ENCODE measurements around the gene BDKRB1. TPM values are rescaled to one million over a fixed set of nuclear protein-coding genes. Genes with fewer than 3 reads are reported as not detected.
A peak's percentile ranks its signal among the peaks of the same experiment; 100 is the strongest.

Gene BDKRB1
- total RNA-seq, 2 experiments from 2014 or later: not detected

DNA sequence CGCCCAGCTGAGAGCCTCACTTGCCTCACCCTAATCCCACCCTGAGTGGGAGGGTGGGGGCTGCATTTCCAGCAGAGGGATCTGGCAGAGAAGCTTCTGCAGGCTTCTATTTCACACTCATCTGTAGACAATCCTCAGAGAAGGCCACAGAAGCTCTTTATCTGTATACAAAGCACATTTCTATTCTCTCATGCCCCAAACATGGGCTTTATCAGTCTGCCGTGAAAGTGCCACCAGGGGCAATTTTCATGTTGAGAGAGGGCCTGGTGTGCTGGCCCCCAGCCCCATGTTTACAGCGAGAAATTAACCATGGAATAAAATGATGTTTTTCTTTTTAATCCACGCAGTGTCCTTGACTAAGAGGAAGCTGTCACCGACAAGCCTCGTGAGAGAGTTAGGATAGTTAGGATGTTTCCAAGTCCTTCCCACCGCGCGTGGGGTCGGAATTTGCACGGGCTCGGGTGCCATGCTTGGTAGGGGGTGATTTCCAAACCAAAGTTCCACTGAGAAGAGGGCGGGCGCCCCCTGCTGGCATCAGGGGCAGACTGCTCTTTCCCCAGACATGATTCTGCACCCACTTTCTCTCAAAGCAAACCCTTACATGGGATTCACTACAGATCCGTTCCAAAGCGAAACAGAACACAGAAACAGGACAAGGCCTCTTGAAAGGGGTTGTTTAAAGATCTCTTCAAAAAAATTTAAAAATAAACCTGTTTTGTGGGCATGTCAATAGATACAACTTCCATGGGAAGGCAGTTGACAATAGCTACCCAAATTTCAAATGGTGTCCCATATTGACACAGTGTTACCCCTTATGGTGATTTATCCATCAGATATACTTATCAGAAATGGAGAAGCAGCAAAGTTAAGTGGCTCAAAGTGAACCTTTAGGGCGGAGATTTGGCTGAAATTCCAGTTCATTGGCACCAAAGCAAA lies 19.4 kb downstream of the BDKRB1 start:
- H3K4me3 Mint-ChIP-seq: no peak overlapping the region

DNA sequence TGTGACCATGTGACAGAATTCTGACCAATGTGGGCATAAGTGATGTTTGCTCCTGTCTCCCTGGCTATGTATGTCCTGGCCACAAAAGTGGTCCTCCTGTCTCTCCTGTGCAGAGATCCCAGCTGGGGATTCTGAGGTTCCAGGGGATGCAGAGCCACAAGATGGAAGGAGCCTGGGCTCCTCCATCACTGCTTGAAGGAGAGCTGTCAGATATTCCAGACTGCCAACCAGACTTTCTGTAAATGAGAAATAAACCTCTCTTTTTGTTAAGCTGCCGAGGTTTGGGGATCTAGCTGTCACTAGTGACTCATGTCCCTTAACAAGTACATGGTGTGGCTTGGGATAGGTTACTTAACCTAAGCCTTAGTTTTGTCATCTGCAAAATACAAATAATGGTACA lies 21.9 kb downstream of the BDKRB1 start:
- H3K27ac Mint-ChIP-seq: no peak overlapping the region
- H3K4me1 Mint-ChIP-seq: peaks cover 3% of the 10 kb centered on the region
- peaks cover 7% of the 10 kb centered on the region for H3K9me3 Mint-ChIP-seq
- no peak overlapping the region for H3K4me3 Mint-ChIP-seq
- DNase-seq: no peak
- no peaks in the 10 kb centered on the region for H3K27me3 Mint-ChIP-seq
- peaks cover 5% of the 10 kb centered on the region for H3K36me3 Mint-ChIP-seq

More for the DNA sequence above, 19.4 kb downstream of the BDKRB1 start:
- Mint-ChIP-seq H3K27ac (no peak overlapping the region), H3K36me3 (peaks cover 5% of the 10 kb centered on the region), H3K27me3 (no peaks in the 10 kb centered on the region), H3K4me1 (peaks cover 3% of the 10 kb centered on the region), H3K9me3 (peaks cover 10% of the 10 kb centered on the region)
- DNase-seq: peak; percentile 55

DNA sequence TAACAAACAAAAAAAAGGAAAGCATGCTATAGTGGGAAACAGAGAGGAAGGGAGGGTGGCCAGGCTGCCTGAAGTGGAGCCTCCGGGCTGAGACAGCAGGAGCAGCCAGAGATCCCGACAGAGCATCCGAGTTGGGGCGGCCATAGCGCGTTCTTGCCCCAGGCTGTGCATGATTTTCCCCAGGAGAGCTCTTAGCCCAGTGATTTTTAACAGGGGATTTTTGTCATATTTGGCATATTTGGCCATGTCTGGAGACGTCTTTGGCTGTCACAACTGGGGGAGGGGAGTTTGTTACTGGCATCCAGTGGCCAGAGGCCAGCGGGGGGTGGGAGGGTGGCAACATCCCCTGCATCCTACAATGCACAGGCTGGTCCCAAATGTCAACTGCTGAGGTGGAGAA lies 23.6 kb downstream of the BDKRB1 start:
- Mint-ChIP-seq H3K4me1 (peaks cover 3% of the 10 kb centered on the region), H3K27ac (no peak overlapping the region), H3K4me3 (no peak overlapping the region), H3K27me3 (no peaks in the 10 kb centered on the region), H3K36me3 (peaks cover 5% of the 10 kb centered on the region), H3K9me3 (peaks cover 7% of the 10 kb centered on the region)
- no peak for DNase-seq

DNA sequence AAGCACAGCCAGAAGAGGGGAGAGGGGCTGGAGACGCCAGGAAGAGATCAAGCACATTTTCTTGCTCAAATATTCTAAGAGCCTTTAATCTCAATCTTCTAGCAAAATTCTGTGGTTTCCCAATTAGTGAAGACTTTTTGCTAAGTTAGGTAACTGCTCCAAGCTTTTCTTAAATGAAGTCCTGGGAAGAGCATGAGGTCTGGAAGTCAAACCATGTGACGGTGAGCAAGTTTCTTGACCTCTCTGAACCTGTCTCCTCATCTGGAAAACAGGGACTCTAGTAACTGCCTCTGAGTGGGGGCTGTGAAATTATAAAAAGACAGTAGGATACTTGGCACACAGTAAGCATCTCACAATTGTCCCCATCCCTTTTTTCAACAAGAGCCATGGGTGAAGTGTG lies 24.1 kb downstream of the BDKRB1 start:
- H3K9me3 Mint-ChIP-seq: peaks cover 7% of the 10 kb centered on the region
- H3K27me3 Mint-ChIP-seq: no peaks in the 10 kb centered on the region

DNA sequence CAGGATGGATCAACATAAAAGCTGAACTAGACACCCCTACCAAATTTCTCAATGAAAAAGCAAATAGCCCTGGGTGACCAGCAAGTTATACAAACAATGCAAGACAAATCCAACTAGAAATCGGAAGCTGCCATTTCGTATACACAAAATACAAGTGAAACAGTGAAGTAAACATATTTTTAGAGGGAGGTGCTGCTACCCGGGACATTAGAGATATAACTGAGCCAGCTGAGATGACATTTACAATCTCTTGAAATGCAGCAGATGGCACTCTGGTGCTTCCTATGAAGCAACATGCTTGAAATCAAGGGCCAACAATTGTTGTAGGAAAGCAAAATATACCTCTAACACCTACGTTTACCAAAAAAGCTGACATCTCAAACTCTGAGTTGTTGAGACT lies 25.5 kb downstream of the BDKRB1 start:
- Mint-ChIP-seq H3K4me1 (no peaks in the 10 kb centered on the region), H3K4me3 (no peak overlapping the region), H3K27ac (no peak overlapping the region), H3K27me3 (no peaks in the 10 kb centered on the region), H3K36me3 (peaks cover 8% of the 10 kb centered on the region), H3K9me3 (peaks cover 7% of the 10 kb centered on the region)
- no peak for DNase-seq

More for the DNA sequence above, 24.1 kb downstream of the BDKRB1 start:
- peaks cover 5% of the 10 kb centered on the region for H3K36me3 Mint-ChIP-seq
- peaks cover 3% of the 10 kb centered on the region for H3K4me1 Mint-ChIP-seq
- DNase-seq: no peak
- H3K27ac Mint-ChIP-seq: no peak overlapping the region
- H3K4me3 Mint-ChIP-seq: no peak overlapping the region

DNA sequence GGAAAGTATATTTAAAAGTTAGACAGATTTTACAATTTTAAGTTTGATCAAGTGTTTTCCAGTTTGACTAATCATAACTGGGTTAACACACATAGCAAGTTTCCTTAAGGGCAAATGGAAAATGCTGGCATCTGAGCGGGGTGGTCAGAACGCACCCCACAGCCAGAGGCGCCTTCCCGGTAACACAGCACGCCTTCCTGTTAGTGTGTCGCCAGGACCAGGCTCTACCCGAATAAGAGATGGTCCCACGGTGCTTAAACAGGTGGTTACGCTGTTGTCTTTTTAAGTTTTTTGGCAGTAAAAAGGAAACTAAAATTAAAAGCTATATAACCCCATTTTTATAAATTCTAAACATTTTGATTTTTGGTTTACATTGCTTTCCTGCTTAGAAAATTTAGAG lies 28.0 kb downstream of the BDKRB1 start:
- Mint-ChIP-seq H3K4me1 (no peaks in the 10 kb centered on the region), H3K27me3 (no peaks in the 10 kb centered on the region), H3K36me3 (peaks cover 13% of the 10 kb centered on the region), H3K27ac (no peak overlapping the region), H3K9me3 (no peaks in the 10 kb centered on the region), H3K4me3 (no peak overlapping the region)
- no peak for DNase-seq

DNA sequence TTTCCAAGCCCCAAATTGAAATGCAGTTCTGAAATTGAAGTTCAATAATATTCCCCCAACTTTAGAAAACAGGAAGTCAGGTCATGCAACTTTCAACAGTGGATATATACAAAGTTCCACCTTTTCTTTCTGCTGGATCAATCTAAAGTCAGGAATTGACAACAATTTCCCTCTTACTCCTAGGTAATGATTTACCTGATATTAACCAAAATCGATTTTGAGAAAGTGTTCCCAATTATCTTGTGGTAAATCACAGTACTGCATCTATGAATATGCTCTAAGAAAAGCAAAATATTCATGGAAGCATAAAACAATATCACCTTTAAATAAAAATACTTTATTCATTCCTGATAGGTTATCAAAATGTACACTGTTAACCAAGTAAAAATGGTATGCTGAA lies 28.4 kb downstream of the BDKRB1 start:
- DNase-seq: no peak
- Mint-ChIP-seq H3K4me3 (no peak overlapping the region), H3K4me1 (no peaks in the 10 kb centered on the region), H3K27me3 (no peaks in the 10 kb centered on the region), H3K36me3 (peaks cover 9% of the 10 kb centered on the region), H3K9me3 (no peaks in the 10 kb centered on the region), H3K27ac (no peak overlapping the region)

DNA sequence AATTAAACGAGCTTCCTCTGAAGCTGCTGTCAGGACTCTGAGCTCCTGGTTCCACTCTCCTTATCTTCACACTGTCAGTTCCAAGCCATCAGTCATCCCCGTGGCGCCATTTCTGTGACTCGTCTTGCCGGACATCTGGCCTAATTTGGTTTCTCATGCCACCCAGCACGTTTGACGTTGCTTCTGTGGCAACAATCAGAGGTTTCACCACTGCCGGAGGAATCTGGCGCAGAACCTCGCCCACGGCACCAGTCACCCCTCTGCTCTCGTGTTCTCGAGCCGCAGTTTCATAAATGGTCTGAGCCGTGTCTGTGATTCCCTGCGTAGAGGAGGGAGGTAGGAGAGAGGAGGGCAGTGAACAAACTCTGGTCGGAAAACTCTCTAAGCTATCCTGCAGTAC lies 29.7 kb downstream of the BDKRB1 start:
- Mint-ChIP-seq H3K27ac (no peak overlapping the region), H3K4me3 (no peak overlapping the region), H3K36me3 (peaks cover 7% of the 10 kb centered on the region), H3K4me1 (no peaks in the 10 kb centered on the region), H3K9me3 (no peaks in the 10 kb centered on the region), H3K27me3 (no peaks in the 10 kb centered on the region)
- DNase-seq: no peak

DNA sequence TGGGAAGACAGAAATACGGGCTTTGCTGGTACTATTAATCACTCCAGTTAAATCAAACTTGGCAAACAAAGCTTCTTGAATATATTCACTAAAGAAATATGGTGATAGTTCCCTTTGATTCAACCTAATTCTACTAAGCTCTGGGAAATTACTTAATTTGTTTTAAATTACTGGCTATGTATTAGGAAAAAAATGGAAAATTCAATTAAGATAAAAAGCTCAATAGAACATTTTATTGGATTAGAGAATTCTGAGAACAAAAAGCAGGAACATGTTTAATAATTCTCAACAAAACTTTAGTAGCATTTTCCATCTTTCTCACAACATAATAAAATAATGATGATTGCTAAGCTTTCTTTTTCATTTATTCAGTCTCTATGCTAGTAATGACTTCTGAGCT lies 30.2 kb downstream of the BDKRB1 start:
- DNase-seq: no peak
- H3K9me3 Mint-ChIP-seq: no peaks in the 10 kb centered on the region
- H3K27me3 Mint-ChIP-seq: no peaks in the 10 kb centered on the region
- H3K27ac Mint-ChIP-seq: no peak overlapping the region
- no peak overlapping the region for H3K4me3 Mint-ChIP-seq
- no peaks in the 10 kb centered on the region for H3K4me1 Mint-ChIP-seq
- peaks cover 7% of the 10 kb centered on the region for H3K36me3 Mint-ChIP-seq

DNA sequence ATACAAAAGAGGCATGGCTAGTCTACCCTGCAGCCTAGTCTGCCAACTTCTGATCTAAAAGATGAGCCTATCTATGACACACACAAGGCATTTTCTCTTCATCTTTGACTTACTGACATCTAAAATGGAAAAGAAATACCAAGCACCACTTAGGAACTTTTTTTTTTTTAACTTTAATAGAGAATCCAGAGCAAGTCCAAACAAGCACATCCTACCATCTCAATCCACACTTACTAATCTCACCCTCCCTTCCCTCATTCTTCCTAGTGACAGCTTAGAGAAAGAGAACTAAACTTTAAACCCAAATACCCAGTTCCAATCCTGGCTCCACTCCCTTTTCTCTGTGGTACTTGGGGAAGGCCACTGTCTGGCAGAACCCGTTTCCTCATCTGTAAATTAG lies 31.8 kb downstream of the BDKRB1 start:
- Mint-ChIP-seq H3K36me3 (peaks cover 7% of the 10 kb centered on the region), H3K4me1 (no peaks in the 10 kb centered on the region), H3K9me3 (no peaks in the 10 kb centered on the region), H3K27ac (no peak overlapping the region), H3K27me3 (no peaks in the 10 kb centered on the region), H3K4me3 (no peak overlapping the region)
- no peak for DNase-seq

DNA sequence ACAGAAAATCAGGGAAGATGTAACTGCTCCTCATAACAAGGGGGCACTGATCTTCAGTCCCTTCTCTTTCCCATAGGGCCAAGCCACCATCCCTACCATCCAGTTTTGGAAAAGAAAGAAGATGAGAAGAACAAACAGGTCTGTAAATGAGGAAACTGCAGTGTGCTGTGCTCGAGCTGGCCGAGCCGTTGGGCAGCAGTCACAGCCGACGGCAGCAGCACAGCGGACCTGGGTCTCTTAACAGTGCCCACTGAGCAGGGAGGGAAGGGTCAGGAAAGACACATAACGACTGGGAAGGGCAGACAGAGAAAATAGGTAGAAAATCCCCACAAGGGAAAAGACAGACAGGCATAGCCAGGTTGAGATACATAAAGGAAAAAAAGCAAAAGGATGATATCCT lies 38.2 kb downstream of the BDKRB1 start:
- no peak overlapping the region for H3K27ac Mint-ChIP-seq
- no peaks in the 10 kb centered on the region for H3K4me1 Mint-ChIP-seq
- no peaks in the 10 kb centered on the region for H3K36me3 Mint-ChIP-seq
- no peak for DNase-seq
- H3K9me3 Mint-ChIP-seq: no peaks in the 10 kb centered on the region
- H3K27me3 Mint-ChIP-seq: no peaks in the 10 kb centered on the region
- no peak overlapping the region for H3K4me3 Mint-ChIP-seq

DNA sequence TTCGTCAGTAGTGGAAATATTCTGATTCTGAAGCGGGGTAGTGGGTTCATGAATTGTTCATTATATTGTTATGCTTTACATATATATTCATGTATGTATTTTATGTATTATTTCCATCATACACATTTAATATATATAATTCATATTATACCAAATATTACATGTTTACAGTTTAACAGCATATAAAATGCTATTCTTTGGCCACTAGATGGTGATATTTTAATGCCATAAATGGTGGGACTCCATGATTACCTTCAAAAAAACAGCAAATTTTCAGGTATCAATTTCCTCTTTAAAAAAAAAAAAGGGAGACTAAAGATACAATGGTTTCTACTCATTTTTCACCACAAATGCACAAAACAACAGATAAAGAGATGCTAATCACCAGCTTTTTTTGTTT lies 41.0 kb downstream of the BDKRB1 start:
- no peaks in the 10 kb centered on the region for H3K9me3 Mint-ChIP-seq
- DNase-seq: no peak
- no peak overlapping the region for H3K27ac Mint-ChIP-seq
- no peaks in the 10 kb centered on the region for H3K4me1 Mint-ChIP-seq
- H3K27me3 Mint-ChIP-seq: no peaks in the 10 kb centered on the region
- no peak overlapping the region for H3K4me3 Mint-ChIP-seq
- H3K36me3 Mint-ChIP-seq: peaks cover 1% of the 10 kb centered on the region

DNA sequence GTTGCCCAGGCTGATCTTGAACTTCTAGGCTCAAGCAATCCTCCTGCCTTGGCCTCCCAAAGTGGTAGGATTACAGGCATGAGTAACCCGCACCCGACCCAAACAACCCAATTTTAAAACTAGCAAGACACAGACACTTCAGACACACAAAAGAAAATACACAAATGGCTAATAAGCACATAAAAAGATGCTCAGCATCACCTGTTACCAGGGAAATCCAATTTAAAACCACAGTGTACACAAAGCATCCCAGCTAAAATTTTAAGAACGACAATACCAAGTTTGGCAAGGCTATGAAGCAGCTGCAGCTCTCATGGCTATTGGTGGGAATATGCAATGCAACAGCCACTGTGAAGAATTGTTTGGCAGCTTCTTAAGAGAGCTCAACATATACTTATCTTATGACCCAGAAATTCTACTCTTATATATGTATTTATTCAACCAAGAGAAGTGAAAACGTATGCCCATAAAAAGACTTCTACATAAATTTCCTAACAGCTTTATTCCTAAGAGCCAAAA lies 42.0 kb downstream of the BDKRB1 start:
- Mint-ChIP-seq H3K4me1 (no peaks in the 10 kb centered on the region), H3K4me3 (no peak overlapping the region), H3K9me3 (no peaks in the 10 kb centered on the region), H3K27ac (no peak overlapping the region), H3K27me3 (no peaks in the 10 kb centered on the region), H3K36me3 (peaks cover 1% of the 10 kb centered on the region)
- DNase-seq: no peak

DNA sequence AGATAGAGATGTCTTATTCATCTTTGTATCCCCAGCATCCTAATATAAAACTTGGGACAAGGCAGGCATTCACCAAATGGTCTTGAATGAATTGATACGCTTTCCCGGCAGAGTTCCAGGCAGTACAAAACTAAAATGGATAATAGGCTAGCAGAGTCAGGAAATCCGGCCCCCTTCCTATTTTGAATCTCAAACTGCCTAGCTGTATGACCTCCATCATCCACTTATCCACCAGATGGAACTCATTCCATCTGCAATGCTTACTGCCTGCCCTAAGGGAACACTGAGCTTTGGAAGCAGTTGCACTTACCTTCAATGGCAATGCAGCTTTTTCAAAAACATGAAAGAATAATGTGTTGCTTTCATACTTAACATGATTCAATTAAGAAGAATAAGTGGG lies 43.4 kb downstream of the BDKRB1 start:
- H3K27ac Mint-ChIP-seq: no peak overlapping the region
- no peaks in the 10 kb centered on the region for H3K4me1 Mint-ChIP-seq
- H3K9me3 Mint-ChIP-seq: no peaks in the 10 kb centered on the region
- H3K4me3 Mint-ChIP-seq: no peak overlapping the region
- H3K36me3 Mint-ChIP-seq: peaks cover 1% of the 10 kb centered on the region
- H3K27me3 Mint-ChIP-seq: no peaks in the 10 kb centered on the region
- no peak for DNase-seq

DNA sequence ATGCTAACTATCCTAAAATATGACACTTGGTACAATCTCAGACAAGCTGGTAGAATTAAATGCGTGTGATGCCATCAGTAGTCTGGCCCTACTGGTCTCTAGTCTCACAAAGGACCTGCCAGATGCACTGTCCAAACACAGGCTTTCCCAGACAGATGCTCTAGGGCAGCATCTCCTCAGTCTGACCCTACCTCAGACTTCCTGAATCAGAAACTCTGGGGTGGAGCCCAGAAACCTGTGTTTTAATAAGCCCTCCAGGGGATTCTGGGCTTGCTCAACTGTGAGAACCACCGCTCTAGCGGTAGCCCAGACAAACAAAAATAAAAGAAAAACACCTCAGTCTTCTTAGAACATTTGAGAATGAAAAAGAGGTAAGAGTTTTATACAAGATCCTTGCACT lies 48.0 kb downstream of the BDKRB1 start:
- Mint-ChIP-seq H3K9me3 (no peaks in the 10 kb centered on the region), H3K36me3 (peaks cover 9% of the 10 kb centered on the region), H3K4me3 (no peak overlapping the region), H3K27ac (no peak overlapping the region), H3K27me3 (no peaks in the 10 kb centered on the region), H3K4me1 (no peaks in the 10 kb centered on the region)
- DNase-seq: no peak

DNA sequence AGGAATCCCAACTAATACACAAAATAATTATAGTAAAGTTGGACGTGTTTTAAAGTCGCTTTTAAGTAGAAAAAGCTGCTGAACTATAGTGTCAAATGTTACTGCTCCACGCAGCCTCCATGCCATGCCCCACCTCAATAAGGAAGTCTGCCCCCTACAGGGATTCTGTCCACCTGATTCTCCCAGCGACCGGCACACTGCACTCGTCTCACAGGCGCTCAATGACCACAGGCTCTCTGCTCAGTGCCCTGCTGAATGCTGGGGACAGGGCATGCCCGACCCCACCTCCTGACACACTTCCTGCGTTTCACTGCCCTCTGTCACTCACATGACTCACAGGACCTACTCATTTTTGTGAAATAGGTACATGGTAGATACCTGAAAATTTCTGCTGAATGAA lies 48.9 kb downstream of the BDKRB1 start:
- peaks cover 11% of the 10 kb centered on the region for H3K36me3 Mint-ChIP-seq
- DNase-seq: no peak

More for the DNA sequence above, 48.9 kb downstream of the BDKRB1 start:
- Mint-ChIP-seq H3K4me3 (no peak overlapping the region), H3K27ac (no peak overlapping the region), H3K9me3 (no peaks in the 10 kb centered on the region), H3K4me1 (no peaks in the 10 kb centered on the region), H3K27me3 (no peaks in the 10 kb centered on the region)
